Upper lobe of right lung (tissue), 1 donor: ENCODE data around the gene TSN. TPM values are rescaled to one million over a fixed set of nuclear protein-coding genes. Genes with fewer than 3 reads are reported as not detected.
"Not testable (repeated sequence)": the region's sequence is repeated elsewhere in the genome, so short reads cannot be mapped to it uniquely, and the experiment has no call there.

ENCODE experiments used
- ATAC-seq: fragments of 200-7000 bp; cut with Tn5 transposase; one replicate; pipeline ENCODE4 v1.9.1; 2020; ENCODE audit warnings: mild to moderate bottlenecking, moderate library complexity
- DNase-seq: peaks from one replicate; pipeline ENCODE4 v3.0.0-alpha.2; 2020
- H3K27ac ChIP-seq: fragments of 200-600 bp; one replicate; pipeline ENCODE4 v1.8.0; 2022
- H3K27me3 ChIP-seq: fragments of 200-600 bp; one replicate; pipeline ENCODE4 v1.8.0; 2022; ENCODE audit warnings: mild to moderate bottlenecking
- H3K36me3 ChIP-seq: fragments of 200-600 bp; one replicate; pipeline ENCODE4 v1.8.0; 2022
- H3K4me1 ChIP-seq: fragments of 200-600 bp; one replicate; pipeline ENCODE4 v1.8.0; 2022
- H3K4me3 ChIP-seq: fragments of 200-600 bp; one replicate; pipeline ENCODE4 v1.8.0; 2022; ENCODE audit warnings: mild to moderate bottlenecking
- H3K9me3 ChIP-seq: fragments of 200-600 bp; one replicate; pipeline ENCODE4 v1.8.0; 2022
- intact Hi-C: fragments of 100-400 bp; cut with DNase I; formaldehyde crosslinking; loops from one replicate; pipeline ENCODE4 v1.11.0; 2022
- total RNA-seq: library from RNA; stranded (reverse); fragmentation: NEBNext Ultra II Directional; extraction: Animal tissue kit (Norgen Biotek cat#: 25700); gene quantifications from one replicate; pipeline ENCODE4 v1.2.1, GENCODE V29; 2021
- TF ChIP-seq, protein P1 (sequence below): fragments of 200-600 bp; IDR thresholded peaks from one replicate; pipeline ENCODE4 v1.8.0; 2022; ENCODE audit warnings: antibody characterized with exemption
- donor health status: DM: no; HTN: yes; CAD: no; lungs with severe emphysema.

TSN gene
- total RNA-seq, 1 donor from 2014 or later: 48.2 TPM

- ATAC-seq (no peak), DNase-seq (no peak)
- Histone ChIP-seq H3K4me1 (no peaks in the 10 kb centered on the region), H3K27me3 (no peaks in the 10 kb centered on the region), H3K9me3 (no peaks in the 10 kb centered on the region), H3K36me3 (no peaks in the 10 kb centered on the region), H3K4me3 (no peak overlapping the region), H3K27ac (no peak overlapping the region)
- intact Hi-C loops: no loop called here
- TF ChIP-seq, protein P1, sequence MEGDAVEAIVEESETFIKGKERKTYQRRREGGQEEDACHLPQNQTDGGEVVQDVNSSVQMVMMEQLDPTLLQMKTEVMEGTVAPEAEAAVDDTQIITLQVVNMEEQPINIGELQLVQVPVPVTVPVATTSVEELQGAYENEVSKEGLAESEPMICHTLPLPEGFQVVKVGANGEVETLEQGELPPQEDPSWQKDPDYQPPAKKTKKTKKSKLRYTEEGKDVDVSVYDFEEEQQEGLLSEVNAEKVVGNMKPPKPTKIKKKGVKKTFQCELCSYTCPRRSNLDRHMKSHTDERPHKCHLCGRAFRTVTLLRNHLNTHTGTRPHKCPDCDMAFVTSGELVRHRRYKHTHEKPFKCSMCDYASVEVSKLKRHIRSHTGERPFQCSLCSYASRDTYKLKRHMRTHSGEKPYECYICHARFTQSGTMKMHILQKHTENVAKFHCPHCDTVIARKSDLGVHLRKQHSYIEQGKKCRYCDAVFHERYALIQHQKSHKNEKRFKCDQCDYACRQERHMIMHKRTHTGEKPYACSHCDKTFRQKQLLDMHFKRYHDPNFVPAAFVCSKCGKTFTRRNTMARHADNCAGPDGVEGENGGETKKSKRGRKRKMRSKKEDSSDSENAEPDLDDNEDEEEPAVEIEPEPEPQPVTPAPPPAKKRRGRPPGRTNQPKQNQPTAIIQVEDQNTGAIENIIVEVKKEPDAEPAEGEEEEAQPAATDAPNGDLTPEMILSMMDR: no peak
Measured at GRCh38 chr2:121803503-121803902, 48.1 kb downstream of the TSN start.

DNA sequence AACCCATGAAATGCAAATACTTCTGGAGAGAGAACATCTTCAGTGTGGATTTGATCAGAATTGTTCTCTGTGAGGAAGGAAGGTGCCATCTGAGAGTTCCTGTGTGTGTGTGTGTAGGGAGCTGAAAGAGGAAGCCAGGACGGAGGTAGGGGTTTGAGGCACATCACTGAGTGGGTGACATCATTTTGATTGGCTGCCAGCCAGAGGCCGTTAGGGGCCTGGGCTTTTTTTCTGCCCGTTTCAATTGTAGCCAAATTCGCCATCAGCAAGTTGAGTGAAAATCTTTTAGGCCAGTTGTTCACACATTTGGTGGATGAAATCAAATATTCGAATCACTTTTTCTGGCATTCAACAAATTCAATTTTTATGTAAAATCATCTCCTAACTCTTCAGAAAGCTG is 48.9 kb downstream of the TSN start:
- Histone ChIP-seq H3K36me3 (no peaks in the 10 kb centered on the region), H3K4me3 (no peak overlapping the region), H3K4me1 (no peaks in the 10 kb centered on the region), H3K9me3 (no peaks in the 10 kb centered on the region), H3K27me3 (no peaks in the 10 kb centered on the region), H3K27ac (no peak overlapping the region)
- TF ChIP-seq, protein P1: no peak
- intact Hi-C loops: no loop called here
- ATAC-seq (no peak), DNase-seq (no peak)

GRCh38 chr2:121804997-121805765 is 49.7 kb downstream of the TSN start:
- H3K4me3 ChIP-seq: no peak overlapping the region
- no peaks in the 10 kb centered on the region for H3K4me1 ChIP-seq
- intact Hi-C loops: no loop called here
- H3K36me3 ChIP-seq: no peaks in the 10 kb centered on the region
- H3K27me3 ChIP-seq: no peaks in the 10 kb centered on the region
- ATAC-seq (no peak), DNase-seq (no peak)
- no peaks in the 10 kb centered on the region for H3K9me3 ChIP-seq
- TF ChIP-seq, protein P1: no peak
- no peak overlapping the region for H3K27ac ChIP-seq

- no peaks in the 10 kb centered on the region for H3K27me3 ChIP-seq
- DNase-seq (no peak), ATAC-seq (no peak)
- H3K27ac ChIP-seq: no peak overlapping the region
- no peaks in the 10 kb centered on the region for H3K9me3 ChIP-seq
- no peaks in the 10 kb centered on the region for H3K4me1 ChIP-seq
- TF ChIP-seq, protein P1: no peak
- no peak overlapping the region for H3K4me3 ChIP-seq
- no peaks in the 10 kb centered on the region for H3K36me3 ChIP-seq
- intact Hi-C loops: no loop called here
Measured at GRCh38 chr2:121805766-121806143, 50.3 kb downstream of the TSN start.

DNA sequence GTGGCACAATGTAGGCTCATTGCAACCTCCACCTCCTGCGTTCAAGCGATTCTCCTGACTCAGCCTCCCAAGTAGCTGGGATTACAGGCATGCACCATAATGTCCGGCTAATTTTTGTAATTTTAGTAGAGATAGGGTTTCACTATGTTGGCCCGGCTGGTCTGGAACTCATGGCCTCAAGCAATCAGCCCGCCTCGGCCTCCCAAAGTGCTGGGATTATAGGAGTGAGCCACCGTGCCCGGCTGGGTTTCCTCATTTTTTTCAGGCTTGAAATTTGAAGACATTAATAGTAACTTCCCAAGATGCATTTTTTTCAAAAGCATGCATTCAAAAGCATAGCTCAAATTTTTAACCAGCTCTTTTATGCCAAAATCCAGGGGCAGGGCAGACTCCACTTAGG is 52.3 kb downstream of the TSN start:
- ATAC-seq, H3K27ac ChIP-seq, H3K9me3 ChIP-seq, intact Hi-C loops, DNase-seq, H3K27me3 ChIP-seq, H3K36me3 ChIP-seq, H3K4me3 ChIP-seq, H3K4me1 ChIP-seq: not testable (repeated sequence)

GRCh38 chr2:121809607-121810006 is 54.2 kb downstream of the TSN start:
- Histone ChIP-seq H3K36me3 (no peaks in the 10 kb centered on the region), H3K4me1 (no peaks in the 10 kb centered on the region), H3K27ac (no peak overlapping the region), H3K9me3 (no peaks in the 10 kb centered on the region), H3K27me3 (no peaks in the 10 kb centered on the region), H3K4me3 (no peak overlapping the region)
- DNase-seq: no peak
- intact Hi-C loops: no loop called here
- ATAC-seq: no peak
- TF ChIP-seq, protein P1: no peak
